NCI-H1417 (cell line): Measurements from ENCODE around the gene WIPF1.

Experiments
- DNase-seq, 3 experiments: peaks; one replicate each; lab custom pipeline; 2025; lab: John Stamatoyannopoulos, UW

Gene WIPF1

DNA sequence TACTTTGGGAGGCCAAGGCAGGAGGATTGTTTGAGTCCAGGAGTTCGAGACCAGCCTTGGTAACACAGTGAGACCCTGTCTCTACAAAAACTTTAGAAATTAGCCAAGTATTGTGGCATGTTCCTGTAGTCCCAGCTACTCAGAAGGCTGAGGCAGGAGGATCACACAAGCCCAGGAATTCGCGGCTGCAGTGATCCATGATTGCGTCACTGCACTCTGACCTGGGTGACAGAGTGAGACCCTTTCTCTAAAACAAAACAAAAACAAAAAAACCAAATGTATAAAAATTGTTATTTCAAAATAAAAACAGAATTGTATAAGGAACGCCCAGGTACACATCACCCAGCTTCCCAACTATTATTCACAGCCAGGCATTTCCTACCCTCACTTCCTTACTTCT is 56.7 kb downstream of the WIPF1 start:
- DNase-seq = no peak

- peak in 2 of 3 experiments; percentile 1 to 27 for DNase-seq
Observed at GRCh38 chr2:174535757-174536703, 61.6 kb downstream of the WIPF1 start.

DNA sequence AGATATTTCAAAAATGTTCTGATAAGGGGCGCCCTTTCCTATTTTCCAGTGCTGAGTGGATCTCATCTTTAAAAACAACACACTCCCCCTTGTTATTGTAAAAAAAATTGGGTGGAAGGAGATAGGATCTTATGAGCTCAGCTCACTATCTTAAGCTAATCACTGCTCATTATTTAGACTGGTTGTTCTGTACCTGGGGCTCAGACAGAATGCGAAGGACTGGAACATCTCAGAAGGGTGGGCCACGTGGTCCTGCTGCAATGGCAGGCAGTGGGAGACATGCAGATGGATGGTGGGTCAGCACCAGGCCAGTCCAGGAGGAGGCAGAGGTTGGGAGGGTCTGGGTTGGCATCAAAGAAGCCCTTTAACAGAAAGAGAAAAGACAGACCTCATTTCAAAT is 62.5 kb downstream of the WIPF1 start:
- DNase-seq = no peak

- DNase-seq = no peak
Observed at GRCh38 chr2:174529916-174530315, 67.7 kb downstream of the WIPF1 start.

DNA sequence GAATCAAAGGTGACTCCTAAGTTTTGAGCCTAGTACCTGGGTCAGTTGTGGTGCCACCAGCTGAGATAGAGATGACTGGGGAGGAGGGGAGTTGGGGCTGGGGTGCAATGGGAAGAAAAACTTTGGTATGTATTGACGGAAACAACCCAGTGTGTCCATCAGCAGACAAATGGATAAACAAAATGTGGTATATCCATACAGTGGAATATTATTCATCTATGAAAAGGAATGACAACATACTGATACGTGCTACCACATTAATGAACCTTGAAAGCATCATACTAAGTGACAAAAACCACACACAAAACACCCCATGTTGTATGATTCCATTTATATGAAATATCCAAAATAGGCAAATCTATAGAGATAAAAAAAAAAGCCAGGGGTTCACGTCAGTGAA is 69.6 kb downstream of the WIPF1 start:
- no peak for DNase-seq

- DNase-seq = no peak
Observed at GRCh38 chr2:174527101-174527721, 70.4 kb downstream of the WIPF1 start.

- no peak for DNase-seq
Observed at GRCh38 chr2:174524527-174524926, 73.1 kb downstream of the WIPF1 start.

DNA sequence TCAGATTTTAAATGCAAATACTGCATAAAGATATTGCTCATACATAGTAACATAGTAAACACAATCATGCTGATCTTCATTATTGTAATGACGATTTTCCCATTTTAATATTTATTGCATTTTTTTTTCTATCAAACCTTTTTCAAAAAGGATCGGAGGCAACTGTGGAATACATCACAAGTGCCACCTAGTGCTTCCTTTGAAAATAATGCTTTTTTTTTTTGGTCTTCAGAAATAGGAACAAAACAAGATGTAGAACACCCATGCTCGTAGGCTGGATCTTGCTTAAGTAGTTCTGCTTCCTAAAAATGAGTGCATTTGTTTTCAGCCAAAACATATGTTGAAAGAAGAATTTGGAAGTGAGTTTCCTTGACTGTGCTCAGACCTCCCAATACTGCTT is 75.1 kb downstream of the WIPF1 start:
- peak in 1 of 3 experiments; percentile 0 for DNase-seq

- no peak for DNase-seq
Observed at GRCh38 chr2:174518395-174518794, 79.2 kb downstream of the WIPF1 start.

DNA sequence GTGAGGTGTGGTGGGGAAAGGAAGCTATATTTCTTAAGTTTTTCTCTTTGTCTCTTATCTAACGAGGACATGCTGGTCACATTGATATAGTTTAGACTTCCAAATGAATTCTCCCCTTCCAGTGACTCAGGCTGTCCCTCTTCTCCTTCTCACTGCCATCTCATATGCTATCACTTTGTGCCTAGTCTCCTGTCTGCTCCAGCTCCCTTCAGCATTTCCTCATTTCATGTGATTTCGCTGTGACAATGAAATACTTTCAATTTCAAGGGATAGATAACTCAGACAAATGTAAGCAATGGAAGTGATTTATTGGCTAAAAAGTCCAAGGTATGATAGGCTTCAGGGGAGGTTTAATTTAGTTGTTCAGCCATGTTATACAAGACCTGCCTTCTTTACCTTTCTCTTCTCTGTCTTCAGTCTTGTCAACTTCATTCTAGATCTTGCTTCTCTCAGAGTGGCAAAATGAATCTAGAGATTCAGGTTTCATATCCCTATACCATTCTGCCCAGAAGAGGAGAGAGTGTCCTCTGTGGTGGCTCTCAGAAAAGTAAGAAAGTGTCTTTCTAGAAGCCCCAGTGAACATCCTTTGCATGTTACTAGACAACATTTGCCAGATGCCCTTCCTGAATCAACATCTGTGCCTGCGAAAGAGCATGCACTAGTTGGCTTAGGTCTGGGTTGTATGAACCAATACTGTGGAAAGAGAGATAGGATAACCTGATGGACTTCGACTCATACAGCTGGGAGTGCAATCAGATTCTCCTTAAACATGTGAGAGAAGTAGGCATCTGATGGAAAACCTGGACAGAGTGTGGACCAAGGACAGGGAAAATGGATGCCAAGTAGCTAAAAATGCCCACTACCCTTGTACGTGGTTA is 80.9 kb downstream of the WIPF1 start:
- no peak for DNase-seq

DNA sequence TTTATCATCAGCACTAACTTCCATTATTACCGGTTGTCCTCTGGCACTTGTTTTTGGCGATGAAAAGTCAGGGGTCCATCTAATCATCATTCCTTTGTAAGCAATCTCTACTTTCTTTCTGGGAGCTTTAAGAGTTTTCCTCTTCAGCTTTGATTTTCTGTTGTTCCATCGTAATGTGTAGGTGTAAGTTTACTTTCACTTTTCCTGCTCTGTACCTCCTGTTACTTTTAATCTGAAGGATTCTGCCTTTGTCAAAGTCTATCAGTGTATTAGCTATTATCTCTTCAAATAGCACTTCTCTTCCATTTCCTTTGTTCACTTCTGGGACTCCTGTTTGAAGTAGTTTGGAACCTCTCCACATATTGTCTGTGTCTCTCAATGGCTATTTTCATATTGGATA is 85.3 kb downstream of the WIPF1 start:
- no peak for DNase-seq

- DNase-seq = no peak
Observed at GRCh38 chr2:174511580-174512260, 85.9 kb downstream of the WIPF1 start.

- DNase-seq = peak in 2 of 3 experiments; percentile 0 to 9
Observed at GRCh38 chr2:174510583-174511189, 86.9 kb downstream of the WIPF1 start.
